Panc1 (cell line): ENCODE data around the gene VPS13A. TPM values are rescaled to one million over a fixed set of nuclear protein-coding genes. Genes with fewer than 3 reads are reported as not detected.

Experiments
- ATAC-seq: fragments of 200-7000 bp; cut with Tn5 transposase; 2 replicates; pipeline ENCODE4 v1.9.1; 2020; ENCODE audit warnings: mild to moderate bottlenecking, moderate library complexity
- BruUV-seq: library from RNA; stranded (reverse); fragments of 400-500 nt; replicated peaks from 2 replicates; lab custom pipeline; 2021; lab: Mats Ljungman, UMichigan
- CTCF ChIA-PET: fragments of 300-600 bp; sonication (Branson Sonifier 250); formaldehyde crosslinking; loops from one replicate; lab custom pipeline; 2022; ENCODE audit warnings: antibody characterized with exemption; lab: Charles Lee
- POLR2A ChIA-PET: fragments of 300-600 bp; sonication (Branson Sonifier 250); formaldehyde crosslinking; loops from one replicate; lab custom pipeline; 2022; ENCODE audit warnings: antibody characterized with exemption; lab: Charles Lee
- DNase-seq: peaks from one replicate; pipeline ENCODE4 v3.0.0-alpha.2; 2010; ENCODE audit warnings: low read depth, low spot score
- H3K27ac ChIP-seq: 2 replicates; pipeline ENCODE4 v1.5.1; 2011; ENCODE audit warnings: mild to moderate bottlenecking, low read length, inconsistent platforms
- H3K27me3 ChIP-seq: fragments of 200-500 bp; sonication (Bioruptor generic); 2 replicates; pipeline ENCODE4 v1.6.0; 2014; ENCODE audit warnings: low read length, inconsistent platforms; ENCODE audit not compliant: control insufficient read depth, insufficient read depth
- H3K36me3 ChIP-seq: fragments of 200-500 bp; sonication (Bioruptor generic); 2 replicates; pipeline ENCODE4 v1.5.1; 2014; ENCODE audit warnings: inconsistent platforms, mild to moderate bottlenecking, low read length, moderate library complexity; ENCODE audit not compliant: control insufficient read depth, insufficient read depth
- H3K4me1 ChIP-seq: 2 replicates; pipeline ENCODE4 v1.5.1; 2011; ENCODE audit warnings: inconsistent platforms, mild to moderate bottlenecking, low read length, moderate library complexity; ENCODE audit not compliant: control insufficient read depth, insufficient read depth
- H3K4me3 ChIP-seq, 2 experiments: 2 replicates each; pipeline ENCODE4 v1.5.1; 2011 to 2012; ENCODE audit warnings: low read depth in 2 of 2, low read length in 2 of 2, mild to moderate bottlenecking in 2 of 2, inconsistent platforms in 1 of 2, moderate library complexity in 1 of 2
- H3K9me3 ChIP-seq: fragments of 200-500 bp; sonication (Bioruptor generic); 2 replicates; pipeline ENCODE4 v1.5.1; 2014; ENCODE audit warnings: low read depth, mild to moderate bottlenecking, inconsistent platforms, low read length, moderate library complexity; ENCODE audit not compliant: control insufficient read depth, insufficient read depth
- POLR2AphosphoS5 ChIP-seq: IDR thresholded peaks from 2 replicates; pipeline ENCODE4 v1.6.1; 2012; ENCODE audit warnings: mild to moderate bottlenecking, low read depth, low read length, moderate library complexity
- SIN3A ChIP-seq: IDR thresholded peaks from 2 replicates; pipeline ENCODE4 v1.6.1; 2012; ENCODE audit warnings: low read depth, mild to moderate bottlenecking, low read length, moderate library complexity, borderline replicate concordance; ENCODE audit not compliant: insufficient read depth
- TCF7L2 ChIP-seq: IDR thresholded peaks from 2 replicates; pipeline ENCODE4 v1.6.1; 2011; ENCODE audit warnings: mild to moderate bottlenecking, low read depth, low read length, inconsistent platforms
- in situ Hi-C: cut with HindIII; loops from 2 replicates; pipeline ENCODE4 v1.10.0; 2016; ENCODE audit warnings: low sequenced_read_pairs, low pct_unique_long_range_greater_than_20kb
- intact Hi-C: fragments of 100-400 bp; cut with micrococcal nuclease; formaldehyde crosslinking; loops from one replicate; pipeline ENCODE4 v1.10.0; 2022; ENCODE audit not compliant: unreplicated experiment
- total RNA-seq: library from RNA; stranded (reverse); gene quantifications from one replicate; pipeline ENCODE4 v1.2.1, GENCODE V29; 2021; ENCODE audit not compliant: unreplicated experiment
- TF ChIP-seq, protein P1 (sequence below), 2 experiments: IDR thresholded peaks; 2 replicates each; pipeline ENCODE4 v1.6.1; 2011 to 2012; ENCODE audit warnings: low read depth in 2 of 2, control low read depth in 1 of 2, low read length in 1 of 2, mild to moderate bottlenecking in 1 of 2, moderate library complexity in 1 of 2; ENCODE audit not compliant: insufficient read depth in 1 of 2
- TF ChIP-seq, protein P2 (sequence below): fragments of 450-650 bp; IDR thresholded peaks from 2 replicates; pipeline ENCODE4 v1.5.1; 2017; ENCODE audit warnings: mild to moderate bottlenecking

Gene VPS13A
- total RNA-seq, 1 experiment from 2014 or later, result 26.1 TPM

DNA sequence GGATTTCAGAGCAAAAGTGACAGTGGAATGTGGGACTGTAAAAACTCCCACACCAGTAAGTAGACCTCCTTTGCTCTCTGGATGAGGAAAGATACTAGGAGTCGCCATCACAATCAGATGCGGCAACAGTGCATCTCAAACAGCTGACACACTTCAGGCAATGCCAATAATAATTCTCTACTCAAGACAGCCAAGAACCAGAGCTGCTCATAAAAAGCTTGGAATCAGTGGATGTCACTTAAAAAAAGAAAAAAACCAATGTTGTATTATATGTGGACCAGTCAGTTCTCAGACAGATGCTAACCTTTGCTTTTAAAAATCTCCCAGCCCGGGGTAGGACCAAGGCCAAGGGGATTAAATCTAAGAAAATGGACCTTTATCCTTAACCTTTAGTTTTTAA is 285.8 kb downstream of the VPS13A start:
- no peaks in the 10 kb centered on the region for H3K27me3 ChIP-seq
- TF ChIP-seq, protein P1, sequence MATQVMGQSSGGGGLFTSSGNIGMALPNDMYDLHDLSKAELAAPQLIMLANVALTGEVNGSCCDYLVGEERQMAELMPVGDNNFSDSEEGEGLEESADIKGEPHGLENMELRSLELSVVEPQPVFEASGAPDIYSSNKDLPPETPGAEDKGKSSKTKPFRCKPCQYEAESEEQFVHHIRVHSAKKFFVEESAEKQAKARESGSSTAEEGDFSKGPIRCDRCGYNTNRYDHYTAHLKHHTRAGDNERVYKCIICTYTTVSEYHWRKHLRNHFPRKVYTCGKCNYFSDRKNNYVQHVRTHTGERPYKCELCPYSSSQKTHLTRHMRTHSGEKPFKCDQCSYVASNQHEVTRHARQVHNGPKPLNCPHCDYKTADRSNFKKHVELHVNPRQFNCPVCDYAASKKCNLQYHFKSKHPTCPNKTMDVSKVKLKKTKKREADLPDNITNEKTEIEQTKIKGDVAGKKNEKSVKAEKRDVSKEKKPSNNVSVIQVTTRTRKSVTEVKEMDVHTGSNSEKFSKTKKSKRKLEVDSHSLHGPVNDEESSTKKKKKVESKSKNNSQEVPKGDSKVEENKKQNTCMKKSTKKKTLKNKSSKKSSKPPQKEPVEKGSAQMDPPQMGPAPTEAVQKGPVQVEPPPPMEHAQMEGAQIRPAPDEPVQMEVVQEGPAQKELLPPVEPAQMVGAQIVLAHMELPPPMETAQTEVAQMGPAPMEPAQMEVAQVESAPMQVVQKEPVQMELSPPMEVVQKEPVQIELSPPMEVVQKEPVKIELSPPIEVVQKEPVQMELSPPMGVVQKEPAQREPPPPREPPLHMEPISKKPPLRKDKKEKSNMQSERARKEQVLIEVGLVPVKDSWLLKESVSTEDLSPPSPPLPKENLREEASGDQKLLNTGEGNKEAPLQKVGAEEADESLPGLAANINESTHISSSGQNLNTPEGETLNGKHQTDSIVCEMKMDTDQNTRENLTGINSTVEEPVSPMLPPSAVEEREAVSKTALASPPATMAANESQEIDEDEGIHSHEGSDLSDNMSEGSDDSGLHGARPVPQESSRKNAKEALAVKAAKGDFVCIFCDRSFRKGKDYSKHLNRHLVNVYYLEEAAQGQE (IDR thresholded peaks at IDR 0.05; ENCODE audit: insufficient read depth in 1 of 2, low read depth in 2 of 2, low read length in 1 of 2), result no peak
- TF ChIP-seq SIN3A (no peak), POLR2AphosphoS5 (no peak), TCF7L2 (no peak)
- TF ChIP-seq, protein P2, sequence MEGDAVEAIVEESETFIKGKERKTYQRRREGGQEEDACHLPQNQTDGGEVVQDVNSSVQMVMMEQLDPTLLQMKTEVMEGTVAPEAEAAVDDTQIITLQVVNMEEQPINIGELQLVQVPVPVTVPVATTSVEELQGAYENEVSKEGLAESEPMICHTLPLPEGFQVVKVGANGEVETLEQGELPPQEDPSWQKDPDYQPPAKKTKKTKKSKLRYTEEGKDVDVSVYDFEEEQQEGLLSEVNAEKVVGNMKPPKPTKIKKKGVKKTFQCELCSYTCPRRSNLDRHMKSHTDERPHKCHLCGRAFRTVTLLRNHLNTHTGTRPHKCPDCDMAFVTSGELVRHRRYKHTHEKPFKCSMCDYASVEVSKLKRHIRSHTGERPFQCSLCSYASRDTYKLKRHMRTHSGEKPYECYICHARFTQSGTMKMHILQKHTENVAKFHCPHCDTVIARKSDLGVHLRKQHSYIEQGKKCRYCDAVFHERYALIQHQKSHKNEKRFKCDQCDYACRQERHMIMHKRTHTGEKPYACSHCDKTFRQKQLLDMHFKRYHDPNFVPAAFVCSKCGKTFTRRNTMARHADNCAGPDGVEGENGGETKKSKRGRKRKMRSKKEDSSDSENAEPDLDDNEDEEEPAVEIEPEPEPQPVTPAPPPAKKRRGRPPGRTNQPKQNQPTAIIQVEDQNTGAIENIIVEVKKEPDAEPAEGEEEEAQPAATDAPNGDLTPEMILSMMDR, result no peak
- CTCF ChIA-PET, result no interaction called here
- POLR2A ChIA-PET, result no interaction called here
- ATAC-seq (no peak), DNase-seq (no peak)
- BruUV-seq, result no TSS peak
- H3K9me3 ChIP-seq, result no peaks in the 10 kb centered on the region
- intact Hi-C loops, result no loop called here
- no peak overlapping the region for H3K27ac ChIP-seq
- no peaks in the 10 kb centered on the region for H3K4me1 ChIP-seq
- H3K4me3 ChIP-seq, result no peak overlapping the region
- H3K36me3 ChIP-seq, result no peaks in the 10 kb centered on the region
- in situ Hi-C loops, result no loop called here

DNA sequence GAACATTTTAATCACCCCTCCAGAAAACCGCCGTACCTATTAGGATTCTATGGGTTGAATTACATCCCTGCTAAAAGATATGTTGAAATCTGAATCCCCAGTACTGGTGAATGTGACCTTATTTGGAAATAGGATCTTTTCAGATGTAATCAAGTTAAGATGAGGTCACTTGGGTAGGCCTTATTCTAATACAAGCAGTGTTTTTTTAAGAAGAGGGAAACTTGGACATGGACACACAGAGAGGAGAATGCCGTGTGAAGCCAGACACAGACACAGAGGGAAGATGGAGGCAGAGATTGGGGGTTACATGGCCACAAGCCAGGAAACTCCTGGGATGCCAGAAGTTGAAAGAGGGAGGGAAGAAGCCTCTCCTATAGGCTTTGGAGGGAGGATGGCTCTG is 287.3 kb downstream of the VPS13A start:
- Histone ChIP-seq H3K27ac (no peak overlapping the region), H3K36me3 (no peaks in the 10 kb centered on the region), H3K4me3 (no peak overlapping the region), H3K4me1 (no peaks in the 10 kb centered on the region), H3K9me3 (no peaks in the 10 kb centered on the region), H3K27me3 (no peaks in the 10 kb centered on the region)
- POLR2A ChIA-PET, result no interaction called here
- ATAC-seq (no peak), DNase-seq (no peak)
- TF ChIP-seq, protein P2, result no peak
- in situ Hi-C loops, result no loop called here
- CTCF ChIA-PET, result no interaction called here
- no TSS peak for BruUV-seq
- intact Hi-C loops, result no loop called here
